Measurements from ENCODE around the gene DIPK1B.

DIPK1B gene

DNA sequence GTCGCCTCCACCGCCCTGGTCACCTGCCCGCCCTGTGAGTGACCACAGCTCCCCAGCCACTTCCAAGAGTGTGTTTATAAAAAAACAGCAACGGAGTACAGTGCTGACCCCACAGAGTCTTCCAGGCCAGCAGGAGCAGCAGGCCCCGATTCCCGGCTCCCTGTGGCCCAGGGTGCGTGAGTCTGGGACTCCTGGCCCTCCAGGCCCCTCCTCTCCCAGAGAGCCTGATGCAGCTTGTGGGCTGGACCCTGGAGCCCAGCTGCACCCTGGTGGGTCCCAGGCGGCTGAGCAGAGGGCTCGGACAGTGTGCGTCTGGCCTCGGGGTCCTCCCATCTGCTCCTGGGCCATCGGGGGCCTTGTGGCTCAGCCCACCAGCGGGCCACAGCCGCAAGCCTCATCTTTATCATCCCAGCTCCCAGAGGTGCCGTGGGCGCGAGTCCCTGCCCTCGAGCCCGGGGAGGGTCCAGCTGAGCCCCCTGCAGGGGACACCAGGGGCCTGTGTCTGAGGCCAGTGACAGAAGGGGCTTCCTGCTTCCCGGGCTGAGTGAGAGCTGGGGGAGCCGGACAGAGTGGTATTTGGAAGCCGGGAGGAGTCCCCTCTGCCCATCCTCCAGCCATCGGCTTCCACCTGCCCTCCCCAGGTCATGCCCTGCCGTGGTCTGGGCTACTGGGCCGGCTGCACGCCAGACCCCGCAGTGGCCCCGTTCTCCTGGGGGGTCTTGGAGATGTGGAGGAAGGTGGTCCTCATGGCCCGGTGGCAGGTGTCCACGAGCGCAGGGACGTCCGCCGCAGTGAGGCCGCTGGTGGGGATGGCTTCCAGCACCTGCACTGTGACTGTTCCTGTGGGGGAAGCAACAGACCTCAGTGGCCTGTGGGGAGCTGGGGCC lies 39.0 kb upstream of the DIPK1B start:
- no peak for DNase-seq

DNA sequence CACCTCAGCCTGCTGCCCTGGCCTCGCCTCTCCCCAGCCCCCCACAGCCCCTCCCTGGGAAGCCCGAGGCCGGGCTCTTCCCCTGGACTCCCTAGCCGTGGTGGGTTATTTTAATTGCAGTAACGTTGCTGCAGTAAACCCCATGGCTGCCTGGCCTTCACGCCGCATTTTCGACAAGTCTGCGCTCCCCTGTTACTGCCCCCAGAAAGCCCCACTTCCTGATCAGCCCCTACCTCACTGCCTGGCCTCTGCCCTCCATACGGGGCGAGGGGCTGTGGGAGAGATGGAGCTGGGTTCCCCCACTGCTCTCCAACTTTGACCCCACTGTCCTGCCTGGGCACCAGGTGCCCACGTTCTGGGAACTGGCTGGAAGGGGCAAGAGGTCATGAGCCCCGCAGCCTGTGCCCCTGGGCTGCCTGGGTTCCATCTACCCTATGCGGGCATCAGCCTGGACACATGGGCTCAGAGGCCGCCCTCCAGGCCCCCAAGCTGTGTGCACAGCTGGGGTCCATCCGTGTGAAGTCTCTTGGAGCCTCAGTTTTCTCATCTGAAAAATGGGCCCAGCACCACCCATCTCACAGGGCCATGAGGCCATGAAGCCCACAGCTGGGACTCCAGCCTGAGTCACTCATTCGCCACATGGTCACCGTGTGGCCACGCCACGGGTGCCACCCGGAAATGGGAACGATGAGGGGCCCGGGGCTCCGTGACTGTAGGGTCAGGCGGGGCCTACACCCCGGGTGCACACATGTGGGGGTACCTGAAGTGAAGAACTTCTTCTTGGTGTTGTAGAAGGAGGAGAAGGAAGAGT lies 38.2 kb upstream of the DIPK1B start:
- DNase-seq = no peak

DNA sequence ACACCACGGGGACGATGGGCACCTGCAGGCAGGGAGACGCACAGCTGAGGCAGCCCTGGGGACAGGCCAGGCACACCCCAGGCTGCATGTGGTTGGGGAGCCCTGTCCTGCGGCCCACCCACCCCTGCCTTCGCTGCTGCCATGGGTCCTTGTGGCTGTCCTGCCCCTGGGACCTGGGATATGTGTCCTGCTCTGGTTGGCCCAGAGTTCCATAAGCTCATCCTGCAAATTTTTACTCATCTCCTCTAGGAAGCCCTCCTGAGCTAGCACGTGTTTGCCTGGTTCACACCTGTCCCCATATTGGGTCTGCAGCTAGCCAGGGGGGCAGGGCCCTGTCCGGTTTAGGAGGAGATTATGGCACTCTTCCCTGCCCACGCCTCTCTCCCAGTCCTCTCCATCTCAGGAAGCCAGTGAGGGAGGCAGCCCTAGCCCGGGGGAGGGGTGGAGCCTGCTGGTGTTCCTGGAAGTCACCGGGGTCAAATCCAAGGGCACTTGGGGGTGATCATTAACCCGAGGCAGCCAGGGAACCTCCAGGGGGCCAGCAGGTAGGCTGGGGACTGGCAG lies 37.5 kb upstream of the DIPK1B start:
- no peak for DNase-seq

GRCh38 chr9:136675477-136676296 lies 36.7 kb upstream of the DIPK1B start:
- DNase-seq = no peak

DNA sequence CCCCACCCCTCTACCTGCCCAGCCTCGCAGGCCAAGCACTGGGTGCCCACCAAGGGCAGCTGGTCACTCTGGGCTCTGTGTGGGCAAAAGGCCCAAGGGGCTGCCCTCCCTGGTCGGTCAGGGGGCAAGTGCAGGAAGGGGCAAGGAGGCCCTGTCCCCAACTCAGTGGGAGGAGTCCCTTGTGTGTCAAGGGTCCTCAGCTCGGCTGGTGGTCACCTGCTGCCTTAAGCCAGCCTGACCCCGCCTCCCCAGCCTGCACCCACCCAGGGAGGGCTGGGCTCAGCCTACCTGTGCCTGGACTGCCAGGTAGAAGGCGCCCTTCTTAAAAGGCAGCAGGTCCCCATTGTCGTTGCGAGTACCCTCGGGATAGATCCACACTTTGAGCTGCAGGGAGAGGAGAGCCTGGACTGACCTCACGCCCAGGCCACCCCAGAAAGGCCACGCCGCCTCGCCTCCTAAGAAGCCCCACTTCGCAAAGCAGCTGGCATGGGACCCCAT lies 36.0 kb upstream of the DIPK1B start:
- no peak for DNase-seq

DNA sequence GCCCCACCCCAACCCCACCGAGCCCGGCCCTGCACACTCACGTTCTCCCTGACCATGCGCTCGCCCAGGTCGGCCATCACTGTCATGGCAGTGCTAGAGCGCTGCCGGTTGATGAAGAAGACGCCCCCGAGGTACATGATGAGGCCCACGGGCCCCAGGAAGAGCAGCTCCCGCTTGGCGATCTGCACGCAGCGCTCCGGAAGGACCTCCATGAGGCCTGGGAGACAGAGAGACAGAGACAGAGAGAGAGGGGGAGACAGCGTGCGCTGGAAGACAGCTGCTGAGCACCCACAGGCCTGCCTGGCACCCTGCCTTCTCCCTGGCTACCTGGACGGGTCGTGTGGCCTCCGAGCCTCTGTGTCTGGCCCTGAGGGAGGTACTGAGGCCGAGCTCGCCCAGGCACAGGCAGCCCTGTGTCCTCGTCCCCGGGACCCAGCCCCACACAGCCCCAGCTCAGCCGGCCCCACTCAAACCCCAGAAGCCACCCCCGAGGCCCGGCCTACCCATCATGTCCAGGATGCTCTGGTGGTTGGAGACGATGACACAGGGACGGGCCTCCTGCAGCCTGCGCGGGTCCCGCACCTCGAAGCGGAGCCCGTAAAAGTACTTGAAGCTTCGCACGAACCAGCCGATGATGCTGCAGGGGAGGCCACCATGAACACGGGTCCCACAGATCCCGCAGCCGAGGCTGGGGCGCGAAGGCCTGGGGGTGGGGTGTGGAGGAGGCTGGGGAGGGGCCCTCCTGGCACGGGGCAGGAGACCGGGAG lies 35.3 kb upstream of the DIPK1B start:
- DNase-seq = no peak

GRCh38 chr9:136678034-136678433 lies 34.3 kb upstream of the DIPK1B start:
- DNase-seq = no peak

GRCh38 chr9:136678624-136679023 lies 33.7 kb upstream of the DIPK1B start:
- no peak for DNase-seq

GRCh38 chr9:136679431-136679941 lies 32.9 kb upstream of the DIPK1B start:
- no peak for DNase-seq

GRCh38 chr9:136681029-136681428 lies 31.3 kb upstream of the DIPK1B start:
- no peak for DNase-seq

DNA sequence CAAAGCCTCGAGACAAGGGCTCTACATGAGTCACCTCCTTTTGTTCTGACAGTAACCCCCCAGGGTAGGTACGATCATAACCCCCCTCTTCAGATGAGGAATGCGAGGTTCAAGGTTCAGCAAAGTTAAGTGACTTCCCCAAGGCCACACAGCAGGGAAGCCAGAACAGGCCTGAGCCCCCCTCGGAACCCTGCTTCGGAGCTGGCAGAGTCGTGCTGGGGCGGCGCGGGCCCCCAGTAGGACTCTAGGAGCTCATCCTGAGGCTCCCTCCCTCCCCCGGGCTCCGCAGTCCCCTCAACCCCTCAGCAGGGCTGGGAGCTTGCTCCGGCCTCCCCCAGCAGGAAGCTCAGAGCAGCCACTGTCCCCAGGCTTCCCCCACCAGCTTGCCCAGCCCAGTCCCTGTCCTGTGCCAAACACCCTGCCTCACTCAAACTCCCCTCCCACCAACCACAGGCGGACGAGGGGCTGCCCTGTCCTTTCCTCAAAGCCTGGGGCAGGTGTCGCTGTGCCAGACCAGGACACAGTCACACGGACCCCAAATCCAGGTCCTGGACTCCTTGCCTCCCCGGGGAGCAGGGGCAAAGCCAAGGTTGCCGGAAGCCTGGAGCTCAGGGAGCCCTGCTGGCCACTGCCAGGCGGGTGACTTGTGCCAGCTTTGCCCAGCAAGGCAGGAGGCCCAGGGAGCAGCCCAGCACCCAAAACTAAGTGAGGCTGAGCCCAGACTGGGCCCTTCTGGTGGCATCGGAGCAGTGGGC lies 30.2 kb upstream of the DIPK1B start:
- no peak for DNase-seq

DNA sequence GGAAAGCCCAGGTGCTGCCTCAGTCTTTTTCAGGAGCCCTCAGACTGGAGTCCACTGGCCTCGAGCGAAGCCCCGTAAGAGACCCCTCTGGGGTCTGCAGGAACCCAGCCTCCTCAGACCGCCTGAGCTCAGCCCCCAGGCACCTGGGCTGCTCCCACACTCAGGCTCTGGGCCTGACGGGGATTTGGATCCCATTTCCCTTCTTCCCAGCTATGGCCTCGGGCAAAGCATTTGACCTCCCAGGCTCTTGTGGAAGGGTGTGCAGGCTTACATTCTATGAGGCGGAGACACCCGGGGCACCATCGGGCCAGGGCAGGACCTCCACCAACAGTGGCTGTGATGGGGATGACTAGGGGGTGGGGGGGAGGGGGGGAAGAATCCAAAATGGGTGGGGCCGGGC lies 29.7 kb upstream of the DIPK1B start:
- DNase-seq = no peak

GRCh38 chr9:136683173-136683745 lies 29.1 kb upstream of the DIPK1B start:
- DNase-seq = no peak

DNA sequence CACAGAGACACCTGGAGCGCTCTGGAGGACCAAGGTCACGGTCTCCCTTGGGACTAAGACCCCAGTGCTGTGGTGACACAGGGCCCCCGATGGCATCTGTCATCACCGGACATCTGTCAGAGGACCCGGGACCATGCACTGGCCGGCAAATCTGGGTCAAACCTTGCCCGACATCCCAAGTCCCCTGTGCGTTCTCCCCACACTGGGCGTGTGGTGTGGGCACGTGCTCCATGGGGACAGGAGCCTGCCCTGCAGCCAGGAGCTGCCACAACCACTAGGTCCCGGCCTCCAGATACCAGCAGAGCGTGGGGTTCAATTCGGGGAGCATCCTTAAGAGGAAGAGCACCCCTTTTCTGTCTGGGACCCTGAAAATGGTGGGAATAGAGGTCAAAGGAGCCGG lies 28.6 kb upstream of the DIPK1B start:
- no peak for DNase-seq

- no peak for DNase-seq
These were observed 28.0 kb upstream of the DIPK1B start for GRCh38 chr9:136684339-136684738.

DNA sequence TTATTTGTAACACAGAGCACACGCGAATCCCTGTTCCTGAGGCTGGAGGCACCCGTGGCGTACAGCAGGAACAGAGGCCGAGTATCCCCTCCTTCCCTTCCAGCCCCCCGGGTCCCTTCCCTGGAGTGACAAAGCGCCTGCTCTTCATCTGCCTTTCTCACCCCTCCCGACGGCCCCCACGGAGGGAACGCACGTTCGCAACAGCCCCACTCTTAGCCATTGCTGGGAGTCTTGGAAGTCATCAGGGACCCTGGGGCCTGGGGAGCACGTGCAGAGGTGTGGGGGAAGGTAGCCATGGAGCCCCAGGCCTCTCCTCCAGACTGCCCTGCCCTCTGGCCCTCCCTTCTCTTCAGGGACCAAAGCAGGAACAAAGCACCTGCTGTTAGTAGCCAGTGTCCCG lies 27.6 kb upstream of the DIPK1B start:
- DNase-seq = no peak

DNA sequence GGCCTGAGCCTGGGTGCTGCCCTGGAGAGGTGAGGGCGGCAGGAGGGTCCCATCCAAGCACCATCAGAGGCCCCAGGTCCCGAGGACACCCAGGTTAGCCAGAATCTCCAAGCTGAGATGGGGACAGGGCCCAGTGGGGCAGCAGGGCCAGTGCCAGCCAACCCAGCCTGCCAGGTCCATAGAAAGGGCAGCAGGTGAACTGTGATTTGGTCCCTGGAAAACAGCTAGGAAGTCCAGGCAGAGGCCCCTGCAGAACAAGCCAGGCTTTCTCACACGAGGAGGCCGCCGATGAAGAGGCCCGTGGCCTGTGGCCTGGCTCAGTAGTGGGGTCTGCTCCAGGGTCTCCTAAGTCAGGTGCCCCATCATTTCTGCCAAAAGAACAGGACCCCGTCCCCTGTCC lies 27.2 kb upstream of the DIPK1B start:
- DNase-seq = no peak

GRCh38 chr9:136685790-136686533 lies 26.4 kb upstream of the DIPK1B start:
- no peak for DNase-seq

DNA sequence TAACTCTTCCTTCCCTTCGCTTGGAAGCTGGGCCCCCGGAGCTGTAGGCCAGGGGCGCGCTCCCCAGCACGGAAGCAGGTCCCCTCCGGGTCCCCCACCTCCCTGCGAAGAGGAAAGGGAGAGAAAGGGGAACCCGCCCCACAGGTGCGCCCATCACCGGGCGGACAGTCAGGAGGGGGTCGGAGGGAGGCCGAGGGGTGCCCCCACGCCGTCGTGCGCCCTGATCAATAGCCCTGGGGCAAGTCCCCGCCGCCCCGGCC lies 25.9 kb upstream of the DIPK1B start:
- DNase-seq = no peak
